SIG-M5 treated with dmso at 0.1 percent for 504 hours (cell line): ENCODE results near the gene CALM1.

ENCODE experiments used
- DNase-seq: peaks from one replicate; lab custom pipeline; 2025; ENCODE audit not compliant: unreplicated experiment; lab: John Stamatoyannopoulos, UW

The CALM1 gene

DNA sequence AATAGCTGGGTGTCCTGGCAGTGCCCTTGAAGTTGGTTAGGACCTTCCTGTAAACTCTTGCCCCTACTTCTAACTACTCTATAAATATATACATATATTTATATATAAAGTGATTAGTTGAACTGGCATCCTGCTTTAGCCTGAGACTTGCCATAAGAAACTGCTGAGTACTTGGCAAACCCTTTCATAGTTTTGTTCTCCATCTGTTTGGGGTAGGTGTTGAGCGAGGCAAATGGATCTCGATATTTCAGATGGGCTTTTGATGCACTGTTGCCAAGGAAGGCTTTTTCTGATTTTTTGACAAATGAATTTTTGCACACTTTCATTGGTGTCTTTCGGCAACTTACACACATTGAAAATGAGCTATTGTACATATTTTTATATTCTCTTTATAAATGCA lies 10.4 kb downstream of the CALM1 start:
- DNase-seq, result no peak

DNA sequence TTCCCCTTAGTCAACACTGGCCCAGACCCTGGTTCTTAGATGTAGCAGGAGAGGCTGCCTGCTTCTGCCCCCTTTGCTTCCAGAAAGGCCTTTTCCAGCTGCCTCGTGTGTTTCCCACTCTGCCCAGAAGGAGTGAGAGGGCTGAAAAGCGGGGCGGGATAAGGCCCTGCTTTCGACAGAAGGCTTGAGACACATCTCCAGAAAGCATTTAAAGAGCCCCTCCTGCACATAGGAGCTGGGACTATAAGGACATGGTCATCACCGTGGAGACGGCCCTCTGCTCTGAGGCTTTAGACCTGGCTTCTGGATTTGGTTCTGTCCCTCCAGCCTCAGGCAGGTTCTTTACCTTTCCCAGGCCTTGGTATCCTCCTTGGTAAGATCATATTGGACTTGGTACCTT lies 11.9 kb downstream of the CALM1 start:
- DNase-seq, result no peak

DNA sequence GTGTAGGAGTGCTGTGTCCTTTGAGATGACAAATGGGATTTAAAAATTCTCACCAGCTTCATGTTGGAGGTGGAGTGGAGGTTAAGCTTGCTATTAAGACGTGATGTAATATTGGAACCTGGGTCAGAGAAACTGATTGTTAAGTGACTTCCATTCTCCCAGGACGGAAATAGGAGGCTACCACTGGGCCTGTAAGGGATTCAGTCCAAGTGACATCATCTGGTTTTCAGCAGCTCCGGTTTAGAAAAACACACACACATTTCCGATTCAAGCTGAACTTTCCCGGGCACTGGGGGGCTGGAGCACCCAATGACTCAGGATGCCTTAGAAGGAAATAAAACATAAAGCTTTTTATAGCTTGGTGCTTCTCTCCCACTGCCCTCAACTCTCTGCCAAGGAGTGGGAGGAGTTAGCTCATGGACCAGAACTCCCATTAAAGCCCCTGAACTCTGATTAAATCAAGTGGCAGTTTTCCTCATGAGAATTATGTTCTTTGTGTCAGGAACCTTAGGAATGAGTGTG lies 12.4 kb downstream of the CALM1 start:
- no peak for DNase-seq

DNA sequence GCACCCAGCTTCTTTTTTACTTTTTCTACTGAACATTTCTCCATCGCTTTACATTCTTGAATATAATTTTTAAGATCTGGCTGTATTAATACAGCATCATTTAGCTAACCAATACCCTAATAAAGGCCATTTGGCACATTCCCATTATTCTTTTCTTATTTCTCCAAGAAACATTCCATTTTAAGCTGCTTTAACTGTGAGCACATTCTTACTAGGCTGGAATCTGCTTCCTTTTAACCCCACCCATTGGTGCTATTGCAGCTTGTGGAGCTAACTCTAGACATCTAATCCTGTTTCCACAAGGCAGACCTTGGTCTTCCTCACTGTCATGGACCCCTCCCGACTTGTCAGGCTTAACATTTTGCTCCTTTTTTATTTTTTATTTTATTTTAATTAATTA lies 15.2 kb downstream of the CALM1 start:
- no peak for DNase-seq

DNA sequence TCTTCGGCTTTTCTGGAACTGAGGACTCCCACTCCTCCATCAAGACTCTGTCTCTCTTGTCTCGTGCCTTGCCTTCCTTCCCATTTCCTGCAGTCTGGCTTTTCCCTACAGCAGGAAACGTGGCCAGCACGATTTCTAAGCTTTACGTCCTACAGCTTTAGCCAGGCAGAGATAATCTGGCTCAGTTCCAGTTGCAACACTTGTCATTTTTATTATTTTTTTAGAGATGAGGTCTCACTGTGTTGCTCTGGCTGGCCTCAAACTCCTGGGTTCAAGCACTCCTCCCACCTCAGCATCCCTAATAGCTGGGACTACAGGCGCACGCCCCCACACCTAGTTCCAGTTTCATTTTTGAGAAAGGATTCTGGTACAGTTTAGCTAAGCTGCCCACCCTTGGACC lies 19.9 kb downstream of the CALM1 start:
- DNase-seq, result no peak

DNA sequence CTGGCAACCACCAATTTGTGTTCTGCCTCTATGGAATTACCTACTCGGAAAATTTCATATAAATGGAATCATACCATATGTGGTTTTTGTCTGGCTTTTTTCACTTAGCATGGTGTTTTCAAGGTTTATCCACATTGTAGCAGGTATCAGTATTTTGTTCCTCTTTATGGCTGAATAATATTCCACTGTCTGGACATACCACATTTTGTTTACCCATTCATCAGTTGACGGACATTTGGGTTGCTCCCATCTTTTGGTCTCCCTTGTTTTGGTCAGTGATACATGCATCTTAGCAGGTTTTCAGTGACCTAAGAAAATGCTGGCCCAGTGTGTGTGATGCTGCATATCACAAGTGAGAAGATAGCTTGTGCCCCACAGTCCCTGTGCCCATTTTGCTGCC lies 21.2 kb downstream of the CALM1 start:
- DNase-seq, result no peak

DNA sequence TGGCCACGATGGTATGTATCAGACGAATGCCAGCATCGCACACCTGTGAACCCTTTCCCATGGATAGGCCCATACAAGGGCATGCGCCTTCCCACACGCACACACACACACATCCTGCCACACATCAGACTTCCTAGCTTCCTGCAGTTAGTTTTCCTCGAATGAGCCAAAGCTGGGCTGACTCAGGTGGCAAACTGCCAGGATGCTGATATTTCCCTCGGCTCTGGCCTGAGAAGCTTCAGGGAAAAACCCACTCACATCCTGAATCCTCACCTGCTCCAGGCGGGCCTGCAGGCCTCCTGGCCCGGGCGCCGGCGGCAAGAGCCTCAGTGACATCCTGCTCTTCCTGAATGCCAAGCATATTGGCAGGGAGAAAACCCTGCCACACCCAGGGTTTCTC lies 22.4 kb downstream of the CALM1 start:
- peak; percentile 33 for DNase-seq

DNA sequence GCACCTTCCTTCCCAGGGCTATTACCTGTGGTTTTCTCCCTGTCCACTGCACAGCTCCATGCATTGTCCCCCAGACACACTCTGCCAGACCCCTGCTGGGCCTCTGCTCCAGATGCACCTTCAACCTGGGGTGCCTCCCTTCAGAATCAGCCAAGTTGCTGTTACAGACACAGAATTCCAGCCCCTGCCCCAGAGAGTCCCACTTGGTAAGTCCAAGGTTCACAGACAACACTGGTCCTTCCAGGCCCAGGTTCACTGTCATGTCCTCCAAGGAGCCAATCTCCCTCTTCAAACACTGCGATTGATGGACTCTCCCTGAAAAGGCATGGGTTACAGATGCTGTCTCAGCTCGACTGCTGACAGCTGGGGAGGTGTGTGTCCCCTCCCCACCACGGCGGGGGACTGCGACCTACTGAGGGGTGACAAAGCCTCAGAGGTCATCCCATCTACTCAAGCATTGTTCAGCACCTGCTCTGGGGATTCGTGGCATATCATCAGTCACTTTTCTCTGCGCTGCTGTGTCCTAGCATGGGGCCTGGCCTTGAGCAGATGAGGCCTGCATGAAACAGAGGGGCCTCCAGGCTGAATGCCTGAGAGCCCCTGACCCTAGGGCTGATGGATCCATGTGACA lies 24.3 kb downstream of the CALM1 start:
- DNase-seq, result no peak

DNA sequence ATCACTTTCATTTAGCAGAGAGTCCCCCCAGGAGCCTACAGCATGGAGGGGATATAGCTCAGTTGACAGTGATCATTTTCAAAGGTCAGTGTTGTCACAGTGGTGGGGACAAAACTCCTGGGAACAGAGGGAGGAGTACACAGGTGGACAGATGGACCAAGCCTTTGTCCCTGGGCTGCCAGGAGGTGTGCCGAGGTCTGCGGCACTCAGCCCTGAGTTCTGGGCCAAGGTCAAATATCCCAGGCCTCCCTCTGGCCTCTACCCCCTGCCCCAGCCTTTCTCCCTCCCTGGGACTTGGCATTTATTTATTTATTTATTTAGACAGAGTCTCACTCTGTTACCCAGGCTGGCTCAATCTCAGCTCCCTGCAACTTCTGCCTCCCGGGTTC lies 24.8 kb downstream of the CALM1 start:
- DNase-seq, result no peak

DNA sequence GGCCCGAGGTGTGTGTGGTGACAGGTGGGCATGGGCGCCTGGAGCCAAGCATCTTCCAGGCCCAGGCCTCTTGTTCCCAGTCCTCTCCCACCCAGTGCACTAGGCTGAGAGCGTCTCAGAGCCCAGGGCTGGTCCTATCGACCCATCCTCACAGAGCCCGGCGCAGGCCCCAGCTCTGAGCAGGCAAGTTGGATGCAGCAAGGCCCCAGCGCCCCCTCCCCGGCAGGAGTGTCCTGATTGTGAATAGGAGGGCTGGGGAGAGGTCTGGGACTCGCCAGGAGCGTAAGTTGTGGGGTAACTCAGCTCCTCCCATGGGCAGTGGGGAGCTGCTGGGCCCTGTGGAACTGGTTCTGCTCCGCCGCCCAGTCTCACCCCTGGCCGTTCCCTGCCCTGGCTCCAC lies 26.3 kb downstream of the CALM1 start:
- no peak for DNase-seq

DNA sequence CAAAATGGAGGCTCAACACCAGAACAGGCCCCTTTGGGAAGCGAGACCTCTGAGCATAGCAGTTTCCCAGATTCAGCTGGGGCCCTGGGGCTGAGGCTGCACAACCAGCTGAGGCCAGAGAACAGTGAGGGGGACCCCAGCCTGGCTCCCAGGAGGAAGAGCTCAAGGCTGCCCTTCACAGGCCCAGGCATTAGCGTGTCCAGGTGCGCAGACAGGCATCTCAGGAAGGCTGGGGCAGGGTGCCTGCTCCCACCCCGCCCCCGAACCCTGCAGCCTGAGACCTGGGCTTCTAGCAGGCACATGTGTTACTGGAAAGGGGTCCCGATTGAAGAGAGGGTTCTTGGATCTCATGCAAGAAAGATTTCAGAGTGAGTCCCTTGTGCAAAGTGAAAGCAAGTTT lies 27.2 kb downstream of the CALM1 start:
- no peak for DNase-seq

DNA sequence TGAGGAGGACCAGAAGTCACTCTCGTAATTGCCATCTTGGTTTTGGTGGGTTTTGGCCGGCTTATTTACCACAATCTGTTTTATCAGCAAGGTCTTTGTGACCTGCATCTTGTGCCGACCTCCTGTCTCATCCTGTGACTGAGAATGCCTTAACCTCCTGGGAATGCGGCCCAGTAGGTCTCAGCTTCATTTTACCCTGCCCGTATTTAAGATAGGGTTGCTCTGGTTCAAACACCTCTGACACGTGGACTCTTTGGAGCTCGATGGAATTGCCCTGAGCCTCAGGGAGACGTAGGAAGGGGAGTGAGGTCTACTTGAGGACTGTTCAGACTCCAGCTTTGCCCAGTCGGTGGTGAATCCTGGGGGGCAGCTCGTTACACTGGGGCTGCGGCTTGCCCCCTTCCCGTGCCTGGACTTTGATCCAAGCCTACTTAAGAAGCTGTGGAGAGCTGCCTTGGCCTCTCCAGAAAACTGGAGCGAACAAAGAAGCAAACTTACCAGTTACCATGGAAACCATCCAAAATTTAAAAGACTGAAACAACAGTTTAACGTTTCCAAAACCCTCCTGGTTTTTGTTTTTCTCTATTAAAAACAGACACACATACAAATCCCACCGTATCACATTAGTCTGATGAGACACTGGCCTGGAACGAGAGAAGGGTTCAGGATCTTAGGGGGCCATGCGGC lies 28.0 kb downstream of the CALM1 start:
- no peak for DNase-seq

DNA sequence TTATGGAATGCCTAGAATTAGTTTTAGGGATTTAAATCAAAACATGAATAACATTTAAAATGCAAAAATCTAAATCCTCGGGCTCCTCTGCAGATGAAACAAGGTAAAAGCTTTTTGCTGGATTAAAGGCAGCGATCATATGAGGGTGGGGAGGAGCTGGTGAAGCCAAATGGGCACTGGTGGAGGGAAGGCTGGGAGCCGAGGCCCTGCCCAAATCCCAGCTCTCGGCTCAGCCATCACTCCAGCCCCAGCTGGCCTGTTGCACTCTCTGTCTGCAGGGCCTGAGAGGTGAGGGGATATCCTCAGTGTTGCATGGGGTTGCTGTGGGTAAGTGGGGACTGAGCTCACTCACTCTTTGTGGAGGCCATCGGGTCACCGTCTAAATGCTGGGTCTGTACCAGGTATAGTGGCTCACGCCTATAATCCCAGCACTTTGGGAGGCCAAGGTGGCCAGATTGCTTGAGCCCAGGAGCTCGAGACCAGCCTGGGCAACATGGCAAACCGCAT lies 28.6 kb downstream of the CALM1 start:
- no peak for DNase-seq

DNA sequence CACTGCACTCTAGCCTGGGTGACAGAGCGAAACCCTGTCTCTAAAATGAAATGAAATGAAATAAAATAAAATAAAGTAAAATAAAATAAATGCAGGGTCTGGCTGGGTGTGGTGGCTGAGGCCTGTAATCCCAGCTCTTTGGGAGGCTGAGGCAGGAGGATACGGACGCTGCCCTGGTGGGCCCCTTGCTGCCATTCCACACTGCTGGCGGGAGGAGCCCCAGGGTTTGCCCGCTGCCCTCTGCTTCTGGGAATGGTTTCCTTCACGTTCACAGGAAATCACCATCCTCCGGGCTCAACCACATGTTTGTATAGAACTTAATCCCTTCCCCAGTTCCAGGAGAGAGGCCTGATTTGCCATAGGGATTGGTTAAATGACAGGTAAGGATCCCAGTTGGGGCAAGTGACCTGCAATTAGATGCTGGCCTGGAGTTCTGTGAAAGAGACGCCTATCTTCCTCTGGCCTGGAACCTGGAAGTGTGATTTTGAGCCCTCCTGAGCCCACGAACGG lies 29.3 kb downstream of the CALM1 start:
- no peak for DNase-seq

DNA sequence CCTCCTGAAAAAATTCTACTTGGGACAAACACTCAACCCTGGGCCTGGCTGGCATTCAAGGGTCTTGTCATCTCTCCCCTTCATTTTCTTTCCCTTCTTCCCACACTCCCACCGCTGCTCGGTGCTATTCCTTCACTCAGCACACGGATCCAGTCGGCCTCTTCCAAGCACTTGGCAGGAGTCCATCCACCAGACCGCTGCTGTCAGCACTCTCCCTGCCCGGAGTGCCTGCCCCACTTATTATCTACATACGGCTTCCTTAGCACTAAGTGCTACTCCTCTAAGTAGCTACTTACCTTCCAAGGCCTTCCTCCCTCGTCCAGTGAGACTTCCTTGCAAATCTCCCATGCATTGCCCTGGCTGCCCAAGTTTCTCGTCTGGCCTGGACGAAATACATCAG lies 29.8 kb downstream of the CALM1 start:
- no peak for DNase-seq

DNA sequence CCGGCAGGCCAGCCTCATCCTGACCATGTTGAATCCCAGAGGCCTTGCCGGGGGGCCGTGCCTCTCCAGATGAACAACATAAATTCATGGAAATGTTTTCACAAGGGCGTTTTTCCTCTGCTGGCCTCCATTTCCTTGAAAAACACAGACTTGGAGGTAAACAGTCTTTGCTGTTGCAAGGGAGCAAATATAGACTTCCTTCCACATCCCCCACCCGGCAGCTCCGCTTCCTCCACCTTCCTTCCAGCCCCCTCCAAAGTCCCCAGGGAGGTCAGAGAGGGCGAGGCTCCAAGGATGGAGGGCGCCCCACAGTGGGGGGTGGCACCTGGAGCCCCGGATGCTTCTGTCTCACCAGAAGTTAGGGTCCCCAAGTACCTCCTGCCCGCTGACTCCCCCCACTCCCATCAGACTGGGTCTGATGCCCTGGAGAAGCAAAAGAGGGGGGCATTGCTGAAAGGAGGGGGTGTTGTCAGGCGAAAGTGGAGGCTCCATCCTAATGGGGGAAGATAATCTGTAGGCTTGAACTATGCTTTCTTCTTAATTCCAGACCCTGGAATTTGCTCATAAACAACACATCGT lies 31.1 kb downstream of the CALM1 start:
- no peak for DNase-seq

DNA sequence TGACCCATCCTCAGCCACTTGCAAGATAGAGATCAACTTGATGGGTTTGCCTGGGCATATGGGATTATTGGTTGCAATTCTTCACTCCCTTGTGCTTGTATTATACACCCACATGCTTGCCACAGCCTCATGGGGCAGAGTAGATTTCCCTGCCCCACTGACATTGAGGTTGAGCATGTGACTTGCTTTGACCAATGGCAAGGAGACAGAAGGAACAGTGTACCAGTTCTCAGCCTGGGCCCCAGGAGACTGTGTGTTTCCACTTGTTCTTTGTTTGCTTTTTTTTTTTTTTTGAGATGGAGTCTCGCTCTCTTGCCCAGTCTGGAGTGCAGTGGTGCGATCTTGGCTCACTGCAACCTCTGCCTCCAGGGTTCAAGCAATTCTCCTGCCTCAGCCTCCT lies 31.8 kb downstream of the CALM1 start:
- DNase-seq, result no peak

DNA sequence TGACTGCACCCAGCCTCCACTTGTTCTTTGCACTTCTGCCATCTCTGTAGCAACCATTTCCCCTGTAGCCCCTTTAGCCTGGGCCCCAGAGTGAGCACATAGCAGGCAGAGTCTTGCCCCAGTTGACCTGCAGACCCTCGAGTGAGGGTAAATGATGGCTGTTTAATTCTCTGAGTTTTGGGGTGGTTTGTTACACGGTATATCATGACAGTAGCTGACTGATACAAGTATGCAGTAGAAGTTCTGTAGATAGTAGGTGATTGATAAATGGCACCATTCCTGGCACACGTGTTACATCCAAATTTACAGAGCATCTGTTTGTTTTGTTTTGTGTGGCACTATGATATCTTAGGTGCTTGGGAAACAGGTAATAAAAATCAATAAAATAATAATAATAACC lies 32.4 kb downstream of the CALM1 start:
- DNase-seq, result no peak

DNA sequence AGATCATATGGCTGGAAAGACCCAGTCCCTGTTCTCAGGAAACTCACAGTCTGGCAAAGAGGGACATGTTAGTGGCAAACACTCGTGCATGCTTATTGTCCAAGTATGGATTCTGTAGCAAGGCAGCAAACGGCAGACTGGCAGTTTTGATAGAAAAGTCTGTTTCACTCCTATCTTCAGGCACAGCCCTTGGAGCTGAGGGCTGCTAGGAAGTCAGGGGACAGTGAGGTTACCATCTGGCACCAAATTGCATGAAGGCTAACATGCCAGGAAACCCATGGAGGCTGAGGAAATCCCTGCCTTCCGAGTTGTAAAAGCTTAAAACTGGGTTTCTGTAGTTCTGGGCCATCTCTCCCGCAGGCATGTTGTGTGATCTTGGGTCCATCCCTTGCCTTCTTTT lies 32.9 kb downstream of the CALM1 start:
- DNase-seq, result no peak

DNA sequence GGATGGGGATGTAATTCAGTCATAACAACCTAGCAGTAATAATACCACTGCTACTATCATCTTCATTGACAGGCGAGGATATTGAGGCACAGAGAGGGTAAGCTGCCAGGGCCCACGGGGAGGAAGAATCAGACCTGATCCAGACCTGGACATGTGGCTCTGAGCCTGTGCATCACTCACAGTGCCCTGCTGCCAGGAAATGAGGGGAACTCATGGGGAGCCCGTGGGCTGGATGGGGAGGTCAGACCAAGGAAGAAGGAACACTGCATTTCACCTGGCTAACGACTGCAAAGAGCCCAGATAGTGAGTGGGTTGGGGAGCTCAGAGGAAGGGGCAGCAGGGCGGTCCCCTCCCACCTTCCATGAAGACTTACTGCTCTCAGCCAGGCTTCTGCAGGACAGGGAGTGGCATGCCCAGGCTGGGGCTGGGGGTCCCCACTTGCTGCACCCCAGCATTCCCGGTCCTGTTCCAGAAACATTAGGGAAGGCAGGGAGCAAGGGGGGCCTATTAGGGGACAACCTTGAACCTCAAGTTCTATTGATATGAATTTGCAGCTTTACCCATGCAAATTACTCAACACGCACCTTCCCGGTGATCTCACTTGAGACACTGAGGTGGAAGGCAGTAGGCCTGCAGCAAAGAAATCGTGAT lies 37.7 kb downstream of the CALM1 start:
- DNase-seq, result no peak

DNA sequence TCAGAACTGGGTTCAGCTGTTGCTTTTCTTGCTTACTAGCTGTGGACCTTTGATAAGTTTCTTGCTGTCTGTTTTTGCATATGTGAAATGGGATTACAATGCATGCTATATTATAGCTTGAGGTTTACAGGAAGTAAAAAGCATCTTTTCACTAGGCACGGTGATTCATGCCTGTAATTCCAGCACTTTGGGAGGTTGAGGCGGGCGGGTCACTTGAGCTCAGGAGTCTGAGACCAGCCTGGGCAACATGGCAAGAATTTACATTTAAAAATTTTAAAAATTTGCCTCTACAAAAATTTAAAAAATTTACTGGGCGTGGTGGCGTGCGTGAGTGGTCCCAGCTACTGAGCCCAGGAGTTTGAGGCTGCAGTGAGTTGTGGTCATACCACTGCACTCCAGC lies 42.0 kb downstream of the CALM1 start:
- no peak for DNase-seq

DNA sequence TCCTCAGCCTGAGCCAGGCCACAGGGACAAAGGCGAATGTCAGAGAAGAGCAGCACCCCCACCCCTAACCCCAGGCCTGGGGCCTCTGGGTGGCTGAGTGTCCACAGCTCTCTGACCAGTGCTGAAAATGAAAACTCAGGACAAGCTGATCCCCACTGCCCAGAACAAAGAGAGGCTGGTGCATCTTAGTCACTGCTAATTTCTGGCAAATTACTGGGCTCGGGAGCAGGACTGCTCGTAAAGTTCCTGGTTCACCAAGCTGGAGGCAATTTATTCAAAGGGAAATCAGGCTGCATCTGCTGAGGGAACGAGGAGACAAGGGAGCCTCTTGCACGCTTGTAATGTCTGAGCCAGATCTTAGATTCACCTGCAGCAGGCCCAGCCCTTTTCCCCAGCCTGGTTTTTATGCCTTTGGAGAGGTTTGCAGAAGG lies 43.2 kb downstream of the CALM1 start:
- DNase-seq, result no peak
